HG02588 (cell line): ENCODE data around the gene MYBL2.

Experiments used
- ATAC-seq: cut with Tn5 transposase; IDR thresholded peaks from one replicate; pipeline ENCODE4 v1.9.1; 2021; ENCODE audit warnings: mild to moderate bottlenecking, moderate library complexity; ENCODE audit not compliant: unreplicated experiment

The MYBL2 gene

DNA sequence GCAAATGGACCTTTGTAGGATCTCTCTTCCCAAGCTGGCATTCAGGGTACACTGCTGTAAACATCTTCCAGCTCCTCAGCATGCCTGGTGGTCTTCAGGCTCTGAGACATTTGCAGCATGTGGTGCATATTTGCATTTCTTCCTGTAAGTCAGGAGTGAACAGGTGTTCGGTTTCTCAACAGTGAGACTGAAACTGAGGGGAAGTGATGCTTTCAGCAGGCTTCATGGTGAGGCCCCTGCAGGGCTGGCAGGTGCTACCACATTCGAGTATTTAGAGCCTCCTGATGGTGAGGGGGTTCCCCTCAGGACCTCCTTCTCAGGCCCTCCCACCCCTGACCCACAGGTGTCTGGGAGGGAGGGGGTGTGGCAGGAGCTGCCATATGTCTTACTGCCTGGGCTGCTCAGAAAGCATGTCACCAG, 15.1 kb downstream of the MYBL2 start:
- ATAC-seq, result peak; percentile 88

DNA sequence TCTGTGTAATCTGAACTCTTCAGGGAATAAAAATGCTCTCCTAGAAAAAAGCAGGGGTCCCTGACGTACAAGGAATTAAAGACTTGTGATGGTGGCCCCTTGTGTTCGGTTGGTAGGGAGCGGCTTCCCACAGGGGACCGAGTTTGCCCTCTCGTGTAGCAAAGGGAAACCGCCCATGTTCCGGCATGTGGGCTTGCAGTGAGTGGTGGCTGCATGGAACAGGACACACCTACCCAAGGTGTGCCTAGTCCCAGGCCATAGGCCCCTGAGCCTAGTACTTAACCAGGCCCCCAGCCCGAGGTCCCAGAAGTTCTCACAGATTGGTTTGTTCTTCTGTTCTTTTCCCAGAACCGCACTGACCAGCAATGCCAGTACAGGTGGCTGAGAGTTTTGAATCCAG, 15.5 kb downstream of the MYBL2 start:
- ATAC-seq, result peak; percentile 30

DNA sequence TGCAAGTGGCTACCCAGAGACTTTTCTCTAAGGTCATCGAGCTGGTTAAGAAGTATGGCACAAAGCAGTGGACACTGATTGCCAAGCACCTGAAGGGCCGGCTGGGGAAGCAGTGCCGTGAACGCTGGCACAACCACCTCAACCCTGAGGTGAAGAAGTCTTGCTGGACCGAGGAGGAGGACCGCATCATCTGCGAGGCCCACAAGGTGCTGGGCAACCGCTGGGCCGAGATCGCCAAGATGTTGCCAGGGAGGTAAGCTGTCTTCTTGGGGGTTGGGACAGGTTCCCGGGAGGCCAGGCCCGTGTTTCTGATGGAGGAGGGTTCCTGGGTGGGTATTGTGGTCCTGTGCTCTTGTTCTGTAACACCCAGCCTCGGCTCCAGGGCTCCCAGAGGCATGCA, 19.9 kb downstream of the MYBL2 start:
- ATAC-seq, result no peak

DNA sequence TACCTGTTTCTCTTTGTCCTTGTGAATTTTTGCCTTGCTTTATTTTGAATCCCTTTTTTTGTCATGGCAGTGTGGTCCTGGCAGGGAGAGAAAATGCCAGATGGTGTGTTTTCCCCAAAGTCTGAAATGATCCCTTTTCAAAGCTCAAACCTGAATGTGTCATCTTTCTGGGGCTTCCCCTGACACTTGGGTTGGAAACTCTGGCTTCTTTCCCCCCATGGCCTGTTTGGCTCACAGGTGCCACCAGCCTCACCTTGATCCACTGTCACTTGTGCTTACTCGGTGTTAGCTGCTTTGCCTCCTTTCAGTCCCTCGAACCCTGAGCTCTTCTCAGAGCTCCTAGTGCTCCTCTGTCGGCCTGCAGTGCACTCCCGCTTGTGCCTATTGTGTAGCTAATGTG, 22.3 kb downstream of the MYBL2 start:
- no peak for ATAC-seq

DNA sequence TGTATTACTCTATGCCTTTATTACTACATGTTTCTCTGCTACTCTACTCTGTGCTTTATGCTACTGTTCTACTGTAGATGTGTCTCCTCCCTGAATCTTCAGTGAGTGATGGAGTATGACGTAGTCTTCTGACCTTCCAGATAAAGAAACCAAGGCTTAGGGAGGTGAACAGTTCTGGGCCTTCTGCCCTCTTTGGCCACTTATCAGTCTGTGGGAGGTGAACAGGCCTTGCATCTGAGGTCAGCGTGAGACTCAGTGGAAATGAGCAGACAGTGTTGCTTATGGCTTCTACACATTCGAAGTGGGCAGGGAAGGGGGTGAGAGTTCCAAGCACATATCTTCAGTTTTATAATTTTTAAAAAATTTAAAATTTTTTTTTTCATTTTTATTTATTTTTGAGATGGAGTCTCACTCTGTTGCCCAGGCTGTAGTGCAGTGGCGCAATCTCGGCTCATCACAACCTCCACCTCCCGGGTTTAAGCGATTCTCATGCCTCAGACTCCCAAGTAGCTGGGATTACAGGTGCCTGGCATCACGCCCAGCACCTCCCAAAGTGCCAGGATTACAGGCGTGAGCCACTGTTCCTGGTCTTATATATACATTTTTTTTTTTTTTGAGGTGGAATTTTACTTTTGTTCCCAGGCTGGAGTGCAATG, 24.2 kb downstream of the MYBL2 start:
- no peak for ATAC-seq

DNA sequence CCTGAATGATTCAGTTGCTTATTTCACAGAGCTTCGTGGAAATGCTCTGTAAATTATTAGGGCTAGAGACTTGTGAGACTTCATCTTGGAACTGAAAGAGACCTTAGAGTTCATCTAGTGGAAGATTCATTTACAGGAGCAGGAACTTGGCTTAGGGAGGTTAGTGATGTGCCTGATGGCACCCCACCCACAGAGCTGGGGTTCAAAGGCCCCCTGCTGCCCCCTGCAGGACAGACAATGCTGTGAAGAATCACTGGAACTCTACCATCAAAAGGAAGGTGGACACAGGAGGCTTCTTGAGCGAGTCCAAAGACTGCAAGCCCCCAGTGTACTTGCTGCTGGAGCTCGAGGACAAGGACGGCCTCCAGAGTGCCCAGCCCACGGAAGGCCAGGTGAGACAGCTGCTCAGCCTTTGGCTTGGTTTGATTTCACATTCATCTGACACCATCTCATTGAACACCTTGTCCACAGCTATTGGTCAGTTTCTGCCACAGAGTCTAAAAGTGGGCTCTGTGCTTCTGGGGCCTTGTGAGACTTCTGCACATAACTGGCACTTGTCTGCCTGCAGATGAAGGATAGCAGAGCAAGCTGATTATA, 25.1 kb downstream of the MYBL2 start:
- no peak for ATAC-seq

DNA sequence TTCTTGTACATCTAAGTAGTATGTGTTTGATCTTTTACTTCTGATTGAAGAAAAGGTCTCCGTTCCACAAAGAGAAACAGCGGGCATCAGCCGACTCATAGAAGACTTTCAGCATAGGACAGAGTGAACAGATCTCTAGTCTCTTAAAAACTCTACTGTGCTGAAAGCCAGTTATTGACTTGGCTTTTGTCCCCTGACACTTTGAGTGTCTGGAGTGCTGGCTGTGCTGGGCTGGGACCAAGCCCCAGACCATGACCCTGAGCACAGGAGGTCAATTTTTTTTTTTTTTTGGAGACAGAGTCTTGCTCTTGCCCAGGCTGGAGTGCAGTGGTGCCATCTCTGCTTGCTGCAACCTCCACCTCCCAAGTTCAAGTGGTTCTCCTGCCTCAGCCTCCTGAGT, 27.8 kb downstream of the MYBL2 start:
- ATAC-seq, result no peak

DNA sequence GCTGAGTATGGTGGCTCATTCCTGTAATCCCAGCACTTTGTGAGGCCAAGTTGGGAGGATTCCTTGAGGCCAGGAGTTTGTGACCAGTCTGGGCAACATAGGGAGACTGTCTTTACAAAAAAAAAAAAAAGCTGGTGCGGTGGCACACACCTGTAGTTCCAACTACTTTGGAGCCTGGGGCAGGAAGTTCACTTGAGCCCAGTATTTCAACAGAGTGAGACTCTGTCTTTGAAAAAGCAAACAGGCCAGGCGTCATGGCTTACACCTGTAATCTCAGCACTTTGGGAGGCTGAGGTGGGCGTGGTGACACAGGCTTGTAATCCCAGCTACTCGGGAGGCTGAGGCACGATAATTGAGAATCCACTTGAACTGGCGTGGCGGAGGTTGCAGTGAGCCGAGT, 28.7 kb downstream of the MYBL2 start:
- ATAC-seq, result no peak

DNA sequence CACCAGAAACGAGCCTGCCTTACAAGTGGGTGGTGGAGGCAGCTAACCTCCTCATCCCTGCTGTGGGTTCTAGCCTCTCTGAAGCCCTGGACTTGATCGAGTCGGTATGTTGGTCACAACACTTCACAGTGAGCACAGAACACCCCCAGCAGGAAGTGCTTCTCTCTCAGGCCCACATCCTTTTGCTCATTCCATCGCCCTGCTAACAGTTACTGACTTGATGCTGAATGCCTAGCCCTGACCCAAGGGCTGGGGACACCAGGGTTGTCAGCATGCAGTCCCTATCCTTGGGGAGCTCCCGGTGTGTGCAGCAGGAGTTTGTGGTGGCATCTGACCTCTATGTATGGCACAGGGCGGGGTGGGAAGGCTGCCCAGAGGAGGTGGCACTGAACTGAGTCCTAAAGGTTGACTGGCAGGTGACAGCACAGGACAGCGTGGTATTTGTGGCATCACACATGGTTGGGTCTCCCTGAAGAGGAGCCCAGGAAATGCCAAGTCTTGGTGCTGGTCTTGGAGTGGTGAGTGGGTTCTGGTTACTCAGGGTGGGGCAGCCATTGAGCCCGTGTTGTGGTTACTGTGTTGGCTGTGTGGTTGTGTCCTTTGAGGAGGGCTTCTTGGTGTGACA, 33.1 kb downstream of the MYBL2 start:
- ATAC-seq, result no peak

DNA sequence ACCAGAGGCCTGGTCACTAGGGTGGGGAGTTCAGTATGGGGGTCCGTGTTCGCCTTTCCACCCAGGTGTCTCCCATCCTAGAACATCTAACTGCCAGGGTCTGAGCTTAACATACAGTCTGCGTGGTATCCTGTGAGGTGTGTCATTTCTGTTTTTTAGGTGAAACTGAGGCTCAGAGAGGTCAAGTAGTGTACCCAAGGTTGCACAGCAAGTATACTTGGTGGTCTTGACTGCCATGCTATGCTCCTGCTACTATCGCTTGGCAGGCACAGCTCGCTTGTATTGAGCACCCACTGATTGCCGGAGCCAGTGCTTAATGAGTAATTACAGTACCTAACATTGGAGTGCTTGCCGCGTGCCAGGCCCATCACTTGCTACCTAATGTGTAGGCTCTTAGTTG, 33.7 kb downstream of the MYBL2 start:
- no peak for ATAC-seq

DNA sequence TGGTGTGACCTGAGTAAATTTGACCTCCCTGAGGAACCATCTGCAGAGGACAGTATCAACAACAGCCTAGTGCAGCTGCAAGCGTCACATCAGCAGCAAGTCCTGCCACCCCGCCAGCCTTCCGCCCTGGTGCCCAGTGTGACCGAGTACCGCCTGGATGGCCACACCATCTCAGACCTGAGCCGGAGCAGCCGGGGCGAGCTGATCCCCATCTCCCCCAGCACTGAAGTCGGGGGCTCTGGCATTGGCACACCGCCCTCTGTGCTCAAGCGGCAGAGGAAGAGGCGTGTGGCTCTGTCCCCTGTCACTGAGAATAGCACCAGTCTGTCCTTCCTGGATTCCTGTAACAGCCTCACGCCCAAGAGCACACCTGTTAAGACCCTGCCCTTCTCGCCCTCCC, 35.6 kb downstream of the MYBL2 start:
- ATAC-seq, result no peak

DNA sequence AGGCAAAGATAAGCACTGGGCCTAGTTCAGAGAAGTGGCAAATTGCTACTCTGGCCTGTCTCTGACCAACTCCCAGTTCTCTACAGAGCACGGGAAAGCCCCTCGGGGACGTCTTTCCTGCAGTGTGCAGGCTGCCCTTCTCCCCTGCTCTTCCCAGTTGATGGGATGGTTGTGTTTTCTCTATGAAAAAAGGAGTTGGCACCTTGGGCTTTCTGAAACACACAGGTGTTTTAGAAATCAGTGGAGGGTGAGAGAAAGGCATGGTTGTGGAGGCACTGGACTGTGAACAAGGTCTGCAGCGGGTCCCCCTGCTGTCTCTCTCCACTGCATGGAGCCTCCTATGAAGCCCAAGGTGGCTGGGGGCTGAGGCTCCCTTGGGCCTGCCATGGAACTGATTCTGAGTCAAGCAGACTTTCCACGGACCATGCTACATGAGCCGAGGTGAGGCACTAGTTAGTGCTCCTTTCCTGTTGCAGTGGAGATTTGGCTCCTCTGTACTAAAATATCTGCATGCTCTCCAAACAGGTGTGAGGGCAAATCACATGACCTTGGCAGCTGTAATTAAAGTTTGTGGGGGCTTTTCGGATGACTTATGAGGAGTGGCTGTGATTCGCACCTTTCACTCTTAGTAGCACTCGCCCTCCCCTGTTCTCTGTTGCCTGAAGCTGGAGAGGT, 43.6 kb downstream of the MYBL2 start:
- ATAC-seq, result peak; percentile 66

DNA sequence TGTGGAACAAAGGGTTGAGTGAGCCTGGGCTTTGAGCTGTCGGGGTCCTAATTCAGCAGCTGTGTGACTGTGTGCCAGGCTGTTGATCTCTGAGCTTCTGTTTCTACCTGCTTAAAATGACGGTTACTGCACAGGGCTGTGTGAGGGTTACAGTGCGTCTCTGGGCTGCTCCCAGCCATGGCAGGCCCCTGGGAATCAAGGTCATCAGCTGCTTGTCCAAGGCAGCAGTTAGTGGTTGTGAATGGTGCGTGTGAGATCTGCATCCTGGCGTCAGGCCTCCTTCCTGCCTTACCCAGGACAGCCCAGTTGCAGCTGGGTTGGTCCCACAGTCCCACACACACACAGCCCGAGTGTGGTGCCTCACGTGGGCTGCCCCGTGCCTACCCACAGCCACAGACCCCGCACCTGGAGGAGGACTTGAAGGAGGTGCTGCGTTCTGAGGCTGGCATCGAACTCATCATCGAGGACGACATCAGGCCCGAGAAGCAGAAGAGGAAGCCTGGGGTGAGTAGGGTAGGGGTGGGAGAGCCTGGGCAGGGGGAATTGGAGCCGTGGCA, 44.3 kb downstream of the MYBL2 start:
- ATAC-seq, result no peak

DNA sequence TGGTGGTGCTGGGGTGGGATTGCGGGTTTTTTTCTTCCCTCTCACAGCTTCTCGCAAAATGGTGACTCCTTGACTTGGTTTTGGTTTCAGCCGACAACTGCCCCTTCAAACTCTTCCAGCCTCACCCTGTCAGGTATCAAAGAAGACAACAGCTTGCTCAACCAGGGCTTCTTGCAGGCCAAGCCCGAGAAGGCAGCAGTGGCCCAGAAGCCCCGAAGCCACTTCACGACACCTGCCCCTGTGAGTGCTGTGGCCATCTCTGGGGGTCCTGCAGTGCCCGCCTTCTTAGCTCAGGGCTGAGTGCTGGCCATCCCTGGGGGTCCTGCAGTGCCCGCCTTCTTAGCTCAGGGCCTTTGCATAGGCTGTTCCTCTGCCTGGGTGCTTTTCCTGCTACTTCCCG, 48.1 kb downstream of the MYBL2 start:
- ATAC-seq, result no peak

DNA sequence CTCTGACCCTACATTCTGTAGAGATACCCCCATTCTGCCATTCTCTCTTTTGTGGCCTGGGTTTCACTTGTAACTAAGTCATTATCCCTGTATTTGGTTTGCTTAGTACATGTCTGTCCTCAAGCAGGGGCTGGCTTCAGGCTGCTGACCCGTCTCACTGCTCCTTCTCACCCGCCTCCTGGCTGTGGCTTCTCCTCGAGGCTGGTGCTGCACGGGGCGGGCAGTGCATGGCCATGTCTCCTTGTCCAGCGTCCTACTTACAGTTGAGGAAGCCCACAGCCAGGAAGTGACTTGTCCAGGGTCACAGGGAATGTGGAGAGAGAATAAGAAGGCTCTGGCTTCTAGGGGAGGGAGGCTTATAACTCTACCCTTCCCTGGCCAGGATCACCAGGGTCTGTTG, 48.6 kb downstream of the MYBL2 start:
- ATAC-seq, result no peak

DNA sequence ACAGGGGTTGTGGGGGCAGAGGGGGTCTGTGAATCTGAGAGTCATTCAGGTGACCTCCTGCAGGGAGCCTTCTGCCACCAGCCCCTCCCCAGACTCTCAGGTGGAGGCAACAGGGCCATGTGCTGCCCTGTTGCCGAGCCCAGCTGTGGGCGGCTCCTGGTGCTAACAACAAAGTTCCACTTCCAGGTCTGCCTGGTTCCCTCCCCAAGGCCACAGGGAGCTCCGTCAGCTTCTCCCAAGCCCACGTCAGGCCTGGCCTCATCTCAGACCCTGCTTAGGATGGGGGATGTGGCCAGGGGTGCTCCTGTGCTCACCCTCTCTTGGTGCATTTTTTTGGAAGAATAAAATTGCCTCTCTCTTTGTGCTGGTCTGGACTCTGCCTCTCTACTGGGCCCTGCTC, 49.2 kb downstream of the MYBL2 start:
- ATAC-seq, result no peak

DNA sequence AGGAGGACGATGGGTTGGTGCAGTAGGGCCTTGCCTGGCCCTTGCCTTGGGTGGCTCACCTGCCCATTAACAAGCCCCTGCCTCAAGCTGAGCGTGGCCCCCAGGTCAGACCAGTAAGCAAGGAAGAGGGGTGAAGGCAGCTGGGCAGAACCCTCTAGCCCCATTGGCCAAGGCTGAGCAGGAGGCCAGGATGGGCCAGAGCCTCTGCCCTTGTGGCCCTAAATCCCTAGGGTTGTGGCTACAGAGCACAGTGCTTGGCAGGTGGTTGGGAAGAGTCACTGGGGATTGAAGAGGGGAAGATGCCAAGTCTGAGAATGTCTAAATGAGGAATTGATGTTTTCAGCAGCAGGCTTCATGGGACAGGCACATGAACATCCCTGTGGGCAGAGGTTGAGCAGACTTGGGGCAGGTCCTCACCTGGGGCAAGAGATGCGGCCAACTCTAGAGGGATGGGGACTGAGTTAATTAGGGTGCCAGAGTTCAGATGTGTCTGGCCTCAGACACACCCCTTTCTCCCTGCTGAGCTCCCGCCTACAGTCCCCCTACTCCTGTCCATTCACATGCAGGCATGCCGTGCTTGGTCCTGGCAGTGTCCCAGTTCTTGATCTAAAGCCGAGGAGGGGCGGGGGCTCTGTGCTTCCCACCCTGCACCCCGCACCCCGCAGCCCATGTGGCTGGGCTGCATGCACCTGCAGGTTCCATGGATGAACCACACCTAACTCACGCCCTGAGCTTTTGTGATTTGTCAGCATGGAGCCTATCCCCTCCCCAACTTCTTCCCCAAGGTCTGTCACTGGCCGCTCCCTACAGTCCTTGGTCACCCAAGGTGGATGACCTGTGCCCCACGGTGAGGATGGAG, 50.1 kb downstream of the MYBL2 start:
- no peak for ATAC-seq

DNA sequence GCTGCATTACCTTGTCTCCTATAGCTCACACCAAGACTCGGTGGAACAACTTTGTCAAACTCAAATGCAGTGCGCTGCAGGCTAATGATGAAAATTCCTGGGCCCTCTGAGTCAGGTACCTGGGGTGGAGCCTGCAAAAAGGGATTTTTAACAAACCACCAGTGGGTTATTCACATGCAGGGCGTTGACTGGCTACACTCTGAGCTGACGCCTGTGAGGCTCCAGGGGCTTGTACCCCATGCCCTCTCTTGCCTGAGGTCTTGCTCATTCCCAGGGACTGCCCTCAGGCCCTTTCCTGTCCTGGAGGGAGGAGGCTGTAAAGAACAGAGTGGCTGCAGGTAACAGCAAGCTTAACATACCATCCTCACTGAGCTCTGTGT, 50.7 kb downstream of the MYBL2 start:
- ATAC-seq, result no peak

DNA sequence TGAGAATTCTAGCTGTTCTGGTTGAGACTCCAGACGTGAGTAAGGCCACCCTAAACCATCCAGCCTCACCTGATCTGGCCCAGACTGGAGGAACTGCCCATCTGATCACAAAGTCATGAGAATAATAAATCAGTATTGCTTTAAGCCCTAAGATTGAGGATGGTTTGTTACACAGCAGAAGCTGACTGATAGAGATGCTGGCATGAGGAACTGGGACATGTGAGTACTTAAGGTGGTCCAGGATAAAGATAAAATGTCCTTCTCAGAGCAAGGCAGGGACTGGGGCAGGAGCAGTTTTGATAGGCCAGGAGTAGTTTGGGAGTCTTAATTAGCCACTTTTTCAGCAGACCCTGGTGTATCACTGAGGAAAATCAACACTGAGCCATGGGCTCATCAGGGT, 53.1 kb downstream of the MYBL2 start:
- no peak for ATAC-seq

DNA sequence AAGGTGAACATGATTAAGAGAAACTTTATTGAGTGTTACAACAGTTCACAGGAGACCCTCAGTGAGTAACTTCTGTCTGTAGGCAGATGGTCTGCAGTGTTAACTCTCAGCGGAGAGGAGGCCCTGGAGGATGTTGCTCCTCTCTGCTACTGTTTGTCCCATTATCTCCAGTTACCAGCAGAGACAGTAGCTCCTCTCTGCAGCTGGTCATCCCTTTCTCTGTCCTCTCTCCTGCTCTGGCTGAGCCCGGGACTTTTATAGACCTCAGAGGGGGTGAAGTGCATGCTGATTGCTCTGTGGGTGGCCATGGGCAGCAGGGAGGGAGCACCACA, 54.1 kb downstream of the MYBL2 start:
- no peak for ATAC-seq
